ENCODE data around the gene CDKAL1.
"Not testable (repeated sequence)": the region's sequence is repeated elsewhere in the genome, so short reads cannot be mapped to it uniquely, and the experiment has no call there.

Gene CDKAL1

DNA sequence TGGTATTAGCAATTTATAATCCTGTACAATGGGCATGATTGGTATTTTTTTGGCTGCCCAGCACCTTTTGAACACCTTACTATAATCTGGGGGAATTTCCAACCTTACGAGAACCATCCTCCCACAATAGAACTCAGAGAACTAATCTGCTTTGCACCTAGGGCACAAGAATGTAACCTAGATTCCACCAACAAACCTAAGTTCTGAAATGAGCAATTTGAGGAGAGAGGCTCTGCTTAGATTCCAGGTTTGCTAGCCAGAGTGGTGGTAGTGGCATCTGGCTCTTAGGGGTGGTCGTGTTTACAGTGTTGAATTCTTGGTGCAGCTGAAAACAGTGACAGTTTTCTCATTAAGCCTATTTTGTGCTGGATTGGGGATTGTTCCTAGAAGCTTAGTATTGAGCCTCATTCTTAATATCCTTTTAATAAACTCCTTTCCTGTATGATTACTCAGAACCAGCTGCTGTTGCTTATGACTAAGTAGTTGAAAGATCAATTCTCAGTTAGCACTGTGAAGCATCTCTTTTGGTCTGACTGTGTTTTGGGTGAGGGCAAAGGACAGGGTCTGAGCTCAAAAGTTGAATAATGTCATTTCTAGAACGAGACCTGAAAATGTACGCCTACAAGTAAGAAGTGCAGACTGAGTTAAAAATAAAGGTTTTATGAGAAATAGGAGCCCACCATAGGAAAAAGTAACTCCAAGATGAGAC, 385.6 kb downstream of the CDKAL1 start:
- no peaks in the 10 kb centered on the region for H3K36me3 ChIP-seq
- H3K9me3 ChIP-seq, result peaks cover 0 to 11% (median 7%) of the 10 kb centered on the region in 3 donors
- H3K27me3 ChIP-seq, result no peaks in the 10 kb centered on the region
- intact Hi-C loops (cut with DNase I; ENCODE audit: low total_unique reads), result no loop called here
- TF ChIP-seq, protein P1, sequence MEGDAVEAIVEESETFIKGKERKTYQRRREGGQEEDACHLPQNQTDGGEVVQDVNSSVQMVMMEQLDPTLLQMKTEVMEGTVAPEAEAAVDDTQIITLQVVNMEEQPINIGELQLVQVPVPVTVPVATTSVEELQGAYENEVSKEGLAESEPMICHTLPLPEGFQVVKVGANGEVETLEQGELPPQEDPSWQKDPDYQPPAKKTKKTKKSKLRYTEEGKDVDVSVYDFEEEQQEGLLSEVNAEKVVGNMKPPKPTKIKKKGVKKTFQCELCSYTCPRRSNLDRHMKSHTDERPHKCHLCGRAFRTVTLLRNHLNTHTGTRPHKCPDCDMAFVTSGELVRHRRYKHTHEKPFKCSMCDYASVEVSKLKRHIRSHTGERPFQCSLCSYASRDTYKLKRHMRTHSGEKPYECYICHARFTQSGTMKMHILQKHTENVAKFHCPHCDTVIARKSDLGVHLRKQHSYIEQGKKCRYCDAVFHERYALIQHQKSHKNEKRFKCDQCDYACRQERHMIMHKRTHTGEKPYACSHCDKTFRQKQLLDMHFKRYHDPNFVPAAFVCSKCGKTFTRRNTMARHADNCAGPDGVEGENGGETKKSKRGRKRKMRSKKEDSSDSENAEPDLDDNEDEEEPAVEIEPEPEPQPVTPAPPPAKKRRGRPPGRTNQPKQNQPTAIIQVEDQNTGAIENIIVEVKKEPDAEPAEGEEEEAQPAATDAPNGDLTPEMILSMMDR (IDR thresholded peaks at IDR 0.05), result no peak
- H3K27ac ChIP-seq, result no peak overlapping the region
- H3K4me3 ChIP-seq, result no peak overlapping the region
- DNase-seq, result no peak
- H3K4me1 ChIP-seq, result no peaks in the 10 kb centered on the region

DNA sequence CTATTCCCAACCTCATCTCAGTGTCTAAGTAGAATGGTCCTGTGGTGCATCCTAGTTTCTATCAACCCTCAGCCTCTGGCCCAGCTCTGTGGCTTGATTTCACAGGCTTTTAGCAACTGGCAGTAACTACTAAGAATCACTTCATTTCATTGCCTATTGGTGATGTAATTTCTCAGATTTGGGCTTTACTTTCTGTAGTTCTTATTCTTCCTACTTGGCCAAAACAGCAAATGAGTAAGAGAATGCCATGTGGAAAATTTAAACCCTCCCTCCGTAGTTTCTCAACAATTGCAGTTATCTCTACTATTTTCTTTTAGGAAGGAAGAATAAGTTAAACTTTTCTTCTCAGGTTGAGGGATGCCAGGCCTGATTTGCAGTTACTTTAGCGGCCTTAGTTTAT, 387.3 kb downstream of the CDKAL1 start:
- no peak for DNase-seq
- H3K27me3 ChIP-seq, result no peaks in the 10 kb centered on the region
- H3K4me1 ChIP-seq, result no peaks in the 10 kb centered on the region
- H3K4me3 ChIP-seq, result no peak overlapping the region
- intact Hi-C loops (cut with DNase I; ENCODE audit: low total_unique reads), result no loop called here
- no peaks in the 10 kb centered on the region for H3K9me3 ChIP-seq
- H3K27ac ChIP-seq, result no peak overlapping the region
- H3K36me3 ChIP-seq, result no peaks in the 10 kb centered on the region
- TF ChIP-seq, protein P1 (IDR thresholded peaks at IDR 0.05), result no peak

DNA sequence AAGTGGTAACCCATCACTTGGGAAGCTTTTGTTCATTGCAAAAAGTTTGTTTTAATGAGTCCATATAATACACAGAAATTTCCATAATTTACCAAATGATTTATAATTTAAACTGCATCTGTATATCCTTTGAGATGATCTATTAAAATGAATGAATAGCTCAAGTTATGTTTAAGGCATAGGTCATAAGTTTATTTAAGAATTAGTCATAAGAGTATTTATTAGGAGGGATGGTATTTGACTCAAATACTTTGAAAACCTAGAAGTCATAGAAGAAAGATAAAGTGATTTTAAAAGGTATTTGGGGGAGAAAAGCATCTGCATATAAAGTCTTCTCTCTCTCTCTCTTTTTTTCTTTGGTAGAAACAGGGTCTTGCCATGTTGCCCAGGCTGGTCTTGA, 388.5 kb downstream of the CDKAL1 start:
- Histone ChIP-seq H3K27me3 (no peaks in the 10 kb centered on the region), H3K36me3 (no peaks in the 10 kb centered on the region), H3K27ac (no peak overlapping the region), H3K4me1 (peaks cover 0 to 9% (median 0%) of the 10 kb centered on the region in 4 donors), H3K4me3 (no peak overlapping the region), H3K9me3 (no peaks in the 10 kb centered on the region)
- intact Hi-C loops (cut with DNase I; ENCODE audit: low total_unique reads), result no loop called here
- no peak for DNase-seq
- TF ChIP-seq, protein P1 (IDR thresholded peaks at IDR 0.05), result no peak

DNA sequence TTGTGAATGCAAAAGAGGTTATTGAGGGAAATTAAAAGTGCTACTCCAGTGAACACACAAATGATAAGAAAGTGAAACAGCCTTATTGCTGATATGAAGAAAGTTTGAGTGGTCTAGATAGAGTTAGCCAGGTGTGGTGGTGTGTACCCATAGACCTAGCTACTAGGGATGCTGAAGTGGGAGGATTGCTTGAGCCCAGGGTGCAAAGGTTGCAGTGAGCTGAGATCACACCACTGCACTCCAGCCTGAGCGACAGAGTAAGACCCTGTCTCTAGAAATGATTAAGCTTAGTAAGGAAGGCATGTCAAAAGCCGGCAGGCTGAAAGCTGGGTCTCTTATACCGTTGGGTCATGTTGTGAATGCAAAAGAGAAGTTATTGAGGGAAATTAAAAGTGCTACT, 389.8 kb downstream of the CDKAL1 start:
- H3K36me3 ChIP-seq; DNase-seq; H3K27ac ChIP-seq; intact Hi-C loops (cut with DNase I; ENCODE audit: low total_unique reads); H3K4me3 ChIP-seq; H3K27me3 ChIP-seq; H3K9me3 ChIP-seq: not testable (repeated sequence)
- peaks cover 0 to 14% (median 0%) of the 10 kb centered on the region in 4 donors for H3K4me1 ChIP-seq

DNA sequence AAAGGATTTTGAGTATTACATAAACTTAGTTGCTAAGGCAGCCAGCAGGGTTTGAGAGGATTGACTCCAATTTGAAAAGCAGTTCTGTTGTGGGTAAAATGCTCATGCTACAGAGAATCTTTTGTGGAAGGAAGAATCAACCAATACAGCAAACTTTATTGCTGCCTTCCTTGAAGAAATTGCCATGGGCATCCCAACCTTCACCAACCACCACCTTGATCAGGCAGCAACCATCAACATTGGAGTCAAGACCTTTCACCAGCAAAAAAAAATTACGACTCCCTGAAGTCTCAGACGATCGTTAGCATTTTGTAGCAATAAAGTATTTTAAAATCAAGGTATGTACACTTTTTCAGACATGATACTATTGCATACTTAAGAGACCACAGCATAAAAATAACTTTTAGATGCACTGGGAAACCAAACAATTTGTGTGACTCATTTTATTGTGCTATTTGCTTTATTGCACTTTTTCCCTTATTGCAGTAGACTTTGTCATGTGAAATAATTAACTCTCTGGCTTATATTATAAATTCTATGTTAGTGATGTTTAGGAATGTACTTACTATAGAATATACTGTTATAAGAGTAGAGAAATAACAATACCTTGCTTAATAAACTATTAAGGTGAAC, 390.8 kb downstream of the CDKAL1 start:
- DNase-seq, result no peak
- H3K36me3 ChIP-seq, result no peaks in the 10 kb centered on the region

More for the DNA sequence above, 390.8 kb downstream of the CDKAL1 start:
- H3K4me3 ChIP-seq, result no peak overlapping the region
- H3K9me3 ChIP-seq, result no peaks in the 10 kb centered on the region
- TF ChIP-seq, protein P1 (IDR thresholded peaks at IDR 0.05), result no peak
- H3K4me1 ChIP-seq, result peaks cover 0 to 20% (median 0%) of the 10 kb centered on the region in 4 donors
- H3K27me3 ChIP-seq, result no peaks in the 10 kb centered on the region
- intact Hi-C loops (cut with DNase I; ENCODE audit: low total_unique reads), result no loop called here
- no peak overlapping the region for H3K27ac ChIP-seq

All from tibial artery (tissue), 4 donors.